ENCODE data around the gene FEM1C.

DNA sequence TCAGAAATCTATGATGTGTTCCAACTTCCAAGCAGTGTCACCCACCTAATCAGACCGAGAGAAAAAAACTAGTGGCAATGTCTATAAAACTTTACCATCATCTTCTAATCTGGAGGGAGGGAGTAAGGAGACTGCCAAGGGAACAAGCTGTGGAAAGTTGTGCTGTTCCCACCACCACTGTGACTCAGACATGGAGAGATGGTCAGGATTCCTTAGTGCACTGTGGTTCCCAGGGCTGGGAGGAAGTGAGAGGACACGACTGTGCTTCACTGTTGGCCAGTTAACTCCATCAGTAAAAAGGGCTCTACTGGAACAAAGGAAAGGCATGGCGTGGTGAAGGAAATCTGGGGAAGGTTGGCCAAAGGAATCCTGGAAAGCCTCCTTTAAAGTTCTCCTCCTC is 38.9 kb upstream of the FEM1C start:
- TF ChIP-seq, protein P1, sequence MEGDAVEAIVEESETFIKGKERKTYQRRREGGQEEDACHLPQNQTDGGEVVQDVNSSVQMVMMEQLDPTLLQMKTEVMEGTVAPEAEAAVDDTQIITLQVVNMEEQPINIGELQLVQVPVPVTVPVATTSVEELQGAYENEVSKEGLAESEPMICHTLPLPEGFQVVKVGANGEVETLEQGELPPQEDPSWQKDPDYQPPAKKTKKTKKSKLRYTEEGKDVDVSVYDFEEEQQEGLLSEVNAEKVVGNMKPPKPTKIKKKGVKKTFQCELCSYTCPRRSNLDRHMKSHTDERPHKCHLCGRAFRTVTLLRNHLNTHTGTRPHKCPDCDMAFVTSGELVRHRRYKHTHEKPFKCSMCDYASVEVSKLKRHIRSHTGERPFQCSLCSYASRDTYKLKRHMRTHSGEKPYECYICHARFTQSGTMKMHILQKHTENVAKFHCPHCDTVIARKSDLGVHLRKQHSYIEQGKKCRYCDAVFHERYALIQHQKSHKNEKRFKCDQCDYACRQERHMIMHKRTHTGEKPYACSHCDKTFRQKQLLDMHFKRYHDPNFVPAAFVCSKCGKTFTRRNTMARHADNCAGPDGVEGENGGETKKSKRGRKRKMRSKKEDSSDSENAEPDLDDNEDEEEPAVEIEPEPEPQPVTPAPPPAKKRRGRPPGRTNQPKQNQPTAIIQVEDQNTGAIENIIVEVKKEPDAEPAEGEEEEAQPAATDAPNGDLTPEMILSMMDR (IDR thresholded peaks at IDR 0.05), result no peak
- no peak for TF ChIP-seq POLR2A (IDR thresholded peaks at IDR 0.05)
